Activated CD4-positive, alpha-beta T cell treated with anti-CD3 and anti-CD28 coated beads, Interleukin-2, amount 50 U/mL, for 24 hours (primary cell): ENCODE measurements around the gene CMIP.

ENCODE experiments used
- DNase-seq, 2 donors: peaks; one replicate each; pipeline ENCODE4 v3.0.0-alpha.2; 2020; ENCODE audit warnings: low read depth in 1 of 2, low spot score in 1 of 2

CMIP gene

DNA sequence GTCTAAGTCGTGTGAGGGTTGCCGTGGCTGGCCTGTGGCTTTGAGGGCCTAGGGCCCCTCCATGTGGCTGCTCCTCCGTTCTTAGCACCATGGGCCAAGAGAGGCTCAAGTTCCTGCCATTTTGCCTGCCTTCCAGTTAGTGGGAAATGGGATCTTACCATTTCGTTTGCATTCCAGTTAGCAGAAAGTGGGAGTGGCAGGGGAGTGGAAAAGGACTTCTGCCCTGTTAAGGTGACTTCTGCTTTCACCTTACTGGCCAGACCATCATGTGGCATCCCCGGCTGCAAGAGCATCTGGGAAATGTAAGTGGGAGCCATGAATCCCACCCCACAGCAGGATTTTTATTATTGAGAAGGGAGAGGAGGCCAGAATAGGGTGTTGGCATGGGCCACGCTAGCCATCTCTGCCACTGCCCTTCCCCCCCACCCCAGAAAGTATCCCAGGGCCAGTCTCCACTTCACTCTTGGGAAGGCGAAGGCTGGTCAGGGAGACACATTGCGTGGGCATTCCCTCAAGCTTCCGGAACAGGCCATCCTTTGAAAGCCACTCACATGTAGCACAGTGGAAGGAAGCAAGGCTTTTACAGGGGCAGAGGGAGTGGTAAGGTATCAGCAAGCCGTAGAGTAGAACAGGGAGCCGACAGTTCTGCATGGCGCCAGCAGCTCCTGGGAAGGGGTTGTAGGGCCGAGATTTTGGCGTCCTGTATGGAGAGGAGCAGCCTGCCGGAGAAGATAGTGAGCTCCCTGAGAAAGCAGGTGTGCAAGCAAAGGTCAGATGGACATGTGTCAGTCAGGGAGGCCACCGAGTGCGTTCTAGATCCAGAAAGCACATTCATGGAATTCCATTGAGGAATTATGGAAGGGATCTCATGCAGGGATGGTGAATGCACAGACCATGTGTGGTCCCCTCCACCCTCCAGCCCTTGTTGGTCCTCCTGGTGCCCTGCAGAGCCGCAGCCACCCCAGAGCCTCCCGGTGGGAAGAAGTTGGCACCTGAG is 33.4 kb downstream of the CMIP start:
- no peak for DNase-seq

DNA sequence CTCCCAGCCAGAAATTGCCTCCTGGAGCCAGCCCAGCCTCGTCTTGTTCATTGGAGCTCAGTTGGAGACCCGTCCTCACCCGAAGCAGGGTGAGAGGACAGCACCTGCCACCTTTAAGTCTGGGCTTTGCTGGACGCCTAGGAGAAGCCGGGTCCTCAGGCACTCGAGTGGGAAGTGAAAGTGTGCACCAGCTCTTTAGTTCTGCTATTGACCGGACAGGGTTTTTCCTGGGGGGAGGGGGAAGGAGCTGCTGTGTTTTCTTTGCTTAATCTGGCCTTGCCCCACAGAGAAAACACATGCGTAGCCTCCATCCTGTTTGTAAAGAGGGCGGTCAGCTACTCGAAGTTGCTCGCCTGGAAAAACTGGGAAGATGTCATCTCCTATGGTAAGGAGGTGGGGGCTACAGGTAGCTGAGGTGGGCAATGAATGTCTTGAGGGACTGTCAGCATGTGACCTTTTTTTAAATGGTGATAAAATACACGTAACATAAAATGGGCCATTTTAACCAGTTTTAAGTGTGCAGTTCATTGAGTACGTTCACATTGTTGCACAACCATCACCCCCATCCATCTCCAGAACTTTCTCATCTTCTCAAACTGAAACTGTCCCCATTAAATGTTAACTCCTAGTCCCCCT is 34.4 kb downstream of the CMIP start:
- DNase-seq, result no peak

DNA sequence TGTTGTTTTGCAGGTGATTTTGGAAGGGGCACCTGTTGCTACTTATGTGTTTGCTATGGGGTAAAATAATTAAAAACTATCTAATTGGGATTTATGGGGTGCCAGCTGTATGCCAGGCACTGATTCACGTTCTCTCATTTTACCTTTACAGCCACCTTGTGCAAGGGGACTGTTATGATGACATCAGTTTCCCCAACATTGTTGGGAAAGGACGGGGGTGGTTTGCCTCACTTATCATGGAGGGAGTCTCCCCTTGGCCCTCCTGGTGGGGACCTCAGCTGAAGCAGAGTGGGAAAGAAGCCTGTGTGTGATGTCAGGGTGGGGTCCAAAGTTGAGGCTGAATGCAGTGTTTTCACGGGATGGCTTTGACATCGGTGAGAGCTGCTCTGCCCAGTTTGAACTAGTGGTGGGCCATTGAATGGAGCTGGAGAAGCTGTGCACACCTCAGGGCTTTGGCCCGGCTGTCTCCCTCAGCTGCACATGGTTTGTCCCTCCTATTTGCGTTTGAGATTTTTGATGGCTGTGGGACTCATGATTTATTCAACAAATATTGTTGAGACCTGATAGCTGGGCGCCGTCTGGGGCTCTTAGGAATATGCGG is 36.1 kb downstream of the CMIP start:
- no peak for DNase-seq

- DNase-seq, result no peak
Measured at GRCh38 chr16:81481207-81481821, 36.7 kb downstream of the CMIP start.

DNA sequence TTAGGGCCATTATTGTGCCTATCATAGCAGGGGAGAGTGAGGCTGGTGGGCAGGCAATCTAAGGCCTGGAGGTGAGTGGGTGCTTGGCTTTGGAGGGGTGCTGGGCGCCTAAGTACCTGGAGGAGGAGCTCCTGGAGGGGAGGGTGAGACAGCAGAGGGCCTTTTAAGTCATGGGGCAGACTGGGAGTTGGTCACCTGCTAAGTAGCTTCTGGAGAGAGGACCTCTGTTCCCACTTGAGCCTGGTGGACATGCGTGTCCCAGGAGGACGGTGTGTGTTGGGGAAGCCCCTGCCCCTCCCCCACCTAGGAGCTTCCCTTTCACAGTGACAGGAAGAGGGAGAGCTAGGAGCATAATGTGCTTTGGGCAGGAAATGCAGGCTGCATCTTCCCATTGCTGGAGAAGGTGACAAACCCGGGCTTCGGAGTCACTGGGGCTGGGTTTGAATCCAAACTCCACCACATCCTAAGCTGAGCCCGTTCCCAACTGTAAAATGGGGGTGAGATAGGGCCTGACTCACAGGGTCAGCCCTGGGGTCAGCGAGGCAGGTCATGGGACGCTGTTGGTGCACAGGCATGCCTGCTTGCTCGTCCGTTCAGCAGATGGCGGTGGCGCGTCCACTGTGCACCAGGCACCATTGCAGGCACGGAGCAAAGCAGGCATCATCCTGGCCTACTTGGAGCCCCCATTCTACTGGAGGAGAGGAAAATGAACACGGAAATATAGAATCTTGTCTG is 37.9 kb downstream of the CMIP start:
- no peak for DNase-seq

GRCh38 chr16:81483064-81483969 is 38.7 kb downstream of the CMIP start:
- DNase-seq, result no peak

DNA sequence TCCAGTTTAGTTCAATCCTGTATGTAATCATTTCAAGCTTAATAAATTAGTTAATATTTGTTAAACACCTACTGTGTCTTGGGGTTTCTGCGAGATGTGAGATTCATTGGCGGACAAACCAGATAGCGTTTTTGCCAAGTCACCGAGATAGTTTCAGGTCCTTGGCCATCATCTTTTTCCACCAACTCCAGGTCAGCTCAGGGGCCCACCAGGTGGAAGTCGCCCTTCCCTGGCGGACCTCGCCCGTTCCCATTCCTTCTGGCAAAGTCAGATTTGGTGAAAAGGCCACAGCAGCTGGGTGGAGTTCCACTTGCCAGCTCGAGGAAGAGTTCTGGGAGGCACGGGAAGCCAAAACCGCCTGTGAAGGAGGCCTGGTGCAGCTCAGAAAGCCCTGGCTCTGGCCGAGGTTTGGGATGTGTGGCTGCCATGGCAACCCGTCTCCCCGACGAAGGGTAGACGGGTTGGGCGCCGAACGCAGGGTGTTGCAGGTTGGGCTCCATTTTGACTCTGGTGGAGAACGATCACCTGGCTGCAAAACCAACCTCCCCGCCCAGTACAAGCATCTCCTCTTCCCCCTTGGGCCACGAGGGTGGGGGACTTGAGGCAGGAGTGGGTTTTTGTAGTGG is 39.5 kb downstream of the CMIP start:
- no peak for DNase-seq

- no peak for DNase-seq
Measured at GRCh38 chr16:81484908-81485624, 40.5 kb downstream of the CMIP start.

GRCh38 chr16:81485824-81486539 is 41.4 kb downstream of the CMIP start:
- no peak for DNase-seq

- DNase-seq, result no peak
Measured at GRCh38 chr16:81486540-81487061, 42.0 kb downstream of the CMIP start.

GRCh38 chr16:81487301-81487720 is 42.7 kb downstream of the CMIP start:
- DNase-seq, result no peak

DNA sequence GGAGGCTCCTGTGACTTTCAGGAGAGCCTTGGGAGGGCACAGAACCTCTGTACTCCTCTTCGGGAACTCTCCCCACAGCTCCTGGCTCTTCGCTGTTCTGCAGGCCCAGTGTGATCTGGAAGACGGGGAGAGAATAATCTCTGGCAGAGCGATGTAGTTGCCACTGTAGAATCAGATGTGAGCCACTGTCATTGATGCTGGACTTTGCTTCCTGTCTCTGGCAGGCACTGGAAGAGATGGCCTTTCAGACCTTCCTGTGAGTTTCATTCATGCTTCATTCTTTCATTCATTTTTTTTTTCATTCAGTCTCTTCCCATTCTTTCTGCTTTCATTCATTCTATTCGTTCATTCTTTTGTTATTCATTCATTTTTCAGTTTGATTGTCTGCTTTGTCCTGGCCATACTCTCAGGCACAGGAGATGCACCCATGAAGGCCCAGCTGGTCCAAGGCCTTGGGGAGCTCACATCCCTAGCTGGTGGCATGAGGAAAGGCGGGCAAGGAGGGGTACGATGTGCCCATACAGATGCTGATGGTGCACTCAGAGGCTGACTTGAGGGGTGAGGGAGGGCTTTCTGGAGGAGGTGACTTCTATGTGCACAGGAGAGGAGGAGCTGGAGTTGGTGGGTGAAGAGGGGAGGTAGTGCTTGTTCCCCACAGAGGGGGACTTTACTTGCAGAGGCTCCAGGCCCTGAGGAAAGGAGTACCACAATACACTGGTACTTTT is 44.2 kb downstream of the CMIP start:
- no peak for DNase-seq

GRCh38 chr16:81489547-81490267 is 45.1 kb downstream of the CMIP start:
- DNase-seq, result no peak

DNA sequence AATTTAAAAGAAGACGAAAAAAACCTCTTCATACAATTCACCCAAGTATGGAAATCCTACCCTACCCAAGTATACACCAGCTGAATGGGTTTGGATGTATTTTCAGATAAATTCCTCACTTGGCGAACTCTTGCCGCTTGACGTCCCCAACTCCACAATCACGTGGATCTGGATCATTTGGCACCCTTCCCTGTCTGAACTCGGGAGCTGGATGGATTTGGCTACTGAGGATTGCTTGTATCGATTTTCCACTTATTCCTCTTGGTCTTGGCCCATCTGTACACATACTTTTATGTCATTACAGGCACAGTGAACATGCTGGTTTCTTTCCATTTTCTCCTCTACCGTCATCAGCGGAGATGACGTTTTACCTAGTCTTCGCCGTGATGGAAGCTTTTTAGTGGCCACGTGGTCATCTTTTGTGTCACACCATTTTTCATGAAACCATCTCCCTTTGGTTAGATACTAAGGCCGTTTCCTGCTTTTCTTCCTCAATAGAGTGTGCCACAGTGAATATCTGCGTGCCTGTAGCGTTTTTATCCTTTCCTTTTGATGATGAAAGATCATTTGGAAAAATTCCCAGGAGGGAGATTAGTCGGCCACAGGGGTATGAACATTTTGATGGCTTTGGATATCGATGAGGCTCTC is 47.1 kb downstream of the CMIP start:
- DNase-seq, result no peak

- DNase-seq, result no peak
Measured at GRCh38 chr16:81492311-81492761, 47.7 kb downstream of the CMIP start.
